Measurements from ENCODE around the gene KDR.

KDR gene

DNA sequence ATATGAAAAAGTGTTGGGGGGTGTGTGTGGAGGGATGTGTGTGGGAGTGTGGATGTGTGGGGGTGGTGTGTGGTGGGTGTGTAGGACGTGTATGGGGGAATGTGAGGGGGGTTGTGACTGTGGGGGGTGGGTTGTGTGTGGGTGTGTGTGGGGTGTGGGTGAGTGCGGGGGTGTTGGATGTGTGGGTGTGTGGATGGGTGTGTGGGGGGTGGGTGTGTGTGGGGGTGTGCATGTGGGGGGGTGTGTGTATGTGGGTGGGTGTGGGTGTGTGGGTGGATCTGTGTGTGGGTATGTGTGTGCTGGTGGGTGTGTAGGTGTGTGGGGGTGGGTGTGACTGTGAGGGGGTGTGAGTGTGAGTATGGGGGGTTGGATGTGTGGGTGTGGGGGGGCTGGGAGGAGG is 47.8 kb downstream of the KDR start:
- DNase-seq: no peak

GRCh38 chr4:55075823-55076716 is 49.3 kb downstream of the KDR start:
- DNase-seq: no peak

DNA sequence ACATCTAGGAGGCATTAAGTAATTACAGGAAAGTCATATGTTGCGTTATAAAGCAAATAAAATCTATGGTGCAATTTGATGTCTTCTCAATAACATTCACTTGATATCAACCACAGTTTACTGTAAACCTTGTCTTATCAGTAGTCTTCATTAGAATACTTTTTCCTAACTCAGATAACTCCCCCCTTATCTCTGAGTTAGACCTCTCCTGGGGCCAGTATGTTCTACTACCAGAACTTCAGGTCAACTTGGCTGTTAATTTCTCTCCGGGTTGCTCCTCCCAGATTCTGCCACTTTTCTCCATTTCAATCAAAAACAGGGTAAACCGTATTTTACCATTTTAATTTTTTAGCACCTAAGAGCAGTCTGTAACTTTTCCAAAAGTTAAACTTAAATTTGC is 50.0 kb downstream of the KDR start:
- no peak for DNase-seq

GRCh38 chr4:55074386-55074785 is 51.0 kb downstream of the KDR start:
- DNase-seq: no peak

- DNase-seq: no peak
Measured at GRCh38 chr4:55071951-55072350, 53.4 kb downstream of the KDR start.

- DNase-seq: no peak
Measured at GRCh38 chr4:55069248-55069647, 56.1 kb downstream of the KDR start.

- DNase-seq: no peak
Measured at GRCh38 chr4:55068522-55068921, 56.9 kb downstream of the KDR start.

DNA sequence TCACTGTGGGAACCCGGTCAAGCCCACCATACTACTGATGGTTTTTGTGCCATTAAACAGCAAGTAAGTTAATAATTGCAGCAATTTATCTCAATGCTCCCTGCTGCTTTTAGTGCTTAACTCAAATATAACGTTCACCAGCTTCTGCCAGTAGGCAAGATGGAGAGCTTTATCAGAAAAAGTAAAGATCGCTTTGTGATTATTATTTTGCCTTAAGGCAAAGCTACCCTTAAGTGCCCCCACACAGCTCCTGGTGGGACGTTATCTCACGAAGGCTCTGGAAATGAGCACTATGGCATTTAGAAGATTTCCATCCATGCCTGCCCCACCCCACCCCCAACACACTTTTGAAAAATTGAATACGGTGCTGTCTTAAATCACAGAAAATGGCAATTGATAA is 59.4 kb downstream of the KDR start:
- DNase-seq: no peak

DNA sequence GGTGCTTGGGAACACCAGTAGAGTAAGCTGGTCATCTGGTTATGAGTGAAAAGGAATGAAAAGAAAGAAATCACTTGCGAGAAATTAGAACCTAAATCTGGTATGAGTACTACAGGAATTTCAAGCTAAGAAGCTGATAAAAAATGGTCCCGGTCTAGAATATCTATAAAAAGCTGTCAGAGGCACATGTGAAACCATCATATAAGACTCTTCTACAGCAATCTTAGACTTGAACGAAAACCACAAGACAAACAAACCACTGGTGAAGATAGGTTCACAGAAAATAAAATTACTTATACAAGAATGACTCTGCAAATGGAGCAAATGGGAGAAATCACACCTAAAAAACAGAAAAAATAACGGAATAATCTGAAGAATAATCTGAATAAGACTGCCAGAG is 69.9 kb downstream of the KDR start:
- no peak for DNase-seq

GRCh38 chr4:55051532-55051931 is 73.9 kb downstream of the KDR start:
- DNase-seq: no peak

DNA sequence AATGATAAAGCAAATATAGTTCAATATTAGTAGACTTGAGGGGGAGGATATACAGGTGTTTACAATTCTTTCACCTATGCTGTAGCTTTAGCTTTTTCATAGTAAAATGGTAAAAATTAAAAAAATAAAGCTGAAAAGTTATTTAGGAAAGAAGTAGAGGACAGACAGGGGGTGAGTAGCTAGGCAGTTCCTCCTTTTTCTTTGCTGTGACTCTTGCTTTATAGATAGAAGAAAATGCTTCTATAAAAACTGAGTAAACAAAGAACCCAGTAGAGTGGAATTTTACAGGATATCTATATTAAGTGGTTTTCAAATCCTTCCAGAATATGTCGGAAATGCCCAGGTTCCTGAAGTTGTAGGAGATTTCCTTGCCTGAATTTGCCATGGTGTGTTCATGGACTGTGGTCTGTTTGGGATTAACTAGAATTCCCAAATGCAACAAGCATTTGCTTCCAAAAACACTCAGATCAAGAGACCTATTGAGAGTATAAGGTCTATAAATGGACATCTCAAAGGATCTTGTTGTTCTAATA is 74.9 kb downstream of the KDR start:
- no peak for DNase-seq

DNA sequence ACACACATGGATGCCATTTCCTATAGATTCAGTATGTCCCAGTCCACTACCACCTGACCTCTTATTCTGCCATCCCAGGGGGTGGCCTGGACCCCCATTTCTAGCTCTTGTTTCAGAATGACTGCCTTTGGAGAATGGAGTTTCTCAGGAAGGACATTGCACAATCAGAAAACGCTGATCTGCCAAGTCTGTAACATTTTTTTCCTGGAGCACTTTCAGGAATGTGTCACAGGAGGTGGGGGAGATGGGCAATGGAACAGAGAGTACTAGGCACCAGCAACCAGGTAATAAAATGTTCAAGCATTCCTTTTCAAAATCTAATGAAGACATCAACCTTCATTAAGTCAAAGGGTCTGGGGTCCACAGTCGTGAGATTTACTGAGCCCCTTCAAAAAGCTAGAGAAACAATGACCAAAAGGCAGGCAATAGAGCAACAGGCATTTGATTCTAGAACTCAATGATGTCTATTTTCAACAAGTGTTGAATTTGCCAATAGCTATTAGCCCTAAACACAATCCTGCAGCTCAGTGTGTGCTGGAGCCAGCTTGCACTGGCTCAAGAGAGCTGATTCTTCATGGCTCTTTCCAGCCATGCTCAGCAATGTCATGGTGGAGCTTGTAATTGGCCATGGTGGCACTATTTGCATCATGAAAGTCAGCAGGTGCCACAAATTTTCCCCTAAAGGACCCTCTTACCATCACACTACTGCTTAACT is 87.1 kb downstream of the KDR start:
- no peak for DNase-seq

- DNase-seq: no peak
Measured at GRCh38 chr4:55037728-55038127, 87.7 kb downstream of the KDR start.

DNA sequence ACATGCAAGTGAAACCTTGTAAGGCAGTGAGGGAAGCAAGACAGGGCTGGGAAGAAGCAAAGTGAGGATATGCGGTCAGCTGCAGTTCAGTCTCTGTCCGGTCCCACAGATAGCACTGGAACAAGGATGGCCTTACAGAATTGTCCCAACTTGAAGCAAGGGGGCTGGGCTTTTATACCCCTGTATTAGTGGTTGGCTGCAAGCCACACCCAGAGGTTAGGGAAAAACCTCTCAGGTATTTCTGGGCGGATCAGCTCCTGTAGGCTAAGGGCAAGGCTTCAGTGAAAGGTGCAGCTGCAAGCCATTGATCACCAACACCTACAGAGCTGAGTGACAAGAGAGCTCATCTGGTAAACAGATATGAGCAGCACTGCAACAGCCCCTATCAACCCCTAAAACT is 89.0 kb downstream of the KDR start:
- DNase-seq: no peak

DNA sequence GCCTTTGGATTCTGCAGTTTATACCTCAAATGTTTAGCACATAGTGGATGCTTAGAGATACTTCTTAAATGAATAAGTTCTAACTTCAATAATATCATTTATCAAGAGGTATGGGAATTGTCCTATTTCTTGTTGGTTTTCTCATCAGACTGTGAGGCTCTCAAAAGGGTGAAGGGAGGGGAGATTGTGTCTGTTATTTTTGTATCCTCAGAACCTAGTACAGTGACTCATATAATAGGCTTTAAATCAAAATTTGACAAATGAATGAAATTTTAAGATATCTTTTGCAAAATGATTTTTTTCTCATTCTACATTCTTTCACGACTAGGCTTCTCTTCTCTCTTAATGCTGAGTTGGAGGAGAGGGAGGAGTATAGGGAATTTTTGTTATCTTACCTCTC is 89.5 kb downstream of the KDR start:
- no peak for DNase-seq

DNA sequence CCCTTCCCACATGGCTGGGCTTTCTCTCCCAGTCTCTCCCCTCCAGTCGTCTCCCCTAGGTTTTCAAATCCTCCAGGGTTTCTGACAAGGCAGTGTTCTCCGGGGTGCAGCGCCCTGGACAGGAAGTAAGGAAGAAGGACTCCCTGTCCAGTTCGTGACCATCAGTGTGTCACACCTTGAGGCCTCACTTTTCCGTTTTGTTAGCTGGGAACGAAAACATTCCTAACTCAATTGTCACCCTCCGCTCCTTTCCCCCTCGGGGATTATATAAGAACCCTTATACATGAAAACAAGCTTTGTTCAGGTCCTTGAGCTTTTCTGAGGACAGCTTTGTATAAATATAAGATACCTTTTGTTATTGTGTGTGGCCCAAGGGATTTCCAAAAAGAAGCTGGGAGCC is 92.1 kb downstream of the KDR start:
- no peak for DNase-seq

DNA sequence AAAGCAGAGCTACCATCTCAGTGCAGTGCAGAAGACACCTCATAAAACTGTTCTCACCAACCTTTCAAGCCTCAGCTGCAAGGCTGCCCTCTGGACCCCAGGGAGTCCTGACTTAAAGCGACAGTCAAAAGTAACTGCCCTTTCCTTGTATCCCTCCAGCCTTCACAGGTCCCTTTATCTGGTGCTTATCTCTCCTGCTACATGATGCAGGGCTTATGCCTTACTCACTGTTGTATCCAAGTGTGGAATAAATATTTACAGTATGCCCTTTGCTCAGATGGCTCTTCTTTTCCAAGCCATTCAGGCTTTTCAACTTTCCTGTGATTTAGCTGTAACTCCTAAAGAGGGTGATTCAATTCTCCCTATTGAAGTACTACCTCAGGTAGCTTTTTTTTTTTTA is 92.6 kb downstream of the KDR start:
- DNase-seq: no peak

DNA sequence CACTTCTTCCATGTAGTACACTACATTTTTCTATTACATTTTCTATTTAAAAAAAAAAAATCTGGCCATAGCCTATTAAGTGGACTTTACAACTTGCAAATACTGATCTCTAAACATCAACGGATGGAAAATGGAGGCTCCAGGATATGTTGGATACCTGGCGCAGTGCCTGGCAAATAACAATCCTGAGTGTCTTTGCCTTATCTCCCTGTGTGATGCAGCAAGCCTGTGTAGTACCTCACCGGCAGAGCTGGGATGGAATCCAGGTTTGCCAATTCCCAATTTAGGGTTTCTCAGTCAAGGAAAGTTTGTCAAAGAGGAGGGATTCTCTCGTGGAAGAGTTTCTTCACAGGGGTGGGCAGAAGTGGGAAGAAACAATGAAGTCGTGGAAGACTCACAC is 93.2 kb downstream of the KDR start:
- no peak for DNase-seq

DNA sequence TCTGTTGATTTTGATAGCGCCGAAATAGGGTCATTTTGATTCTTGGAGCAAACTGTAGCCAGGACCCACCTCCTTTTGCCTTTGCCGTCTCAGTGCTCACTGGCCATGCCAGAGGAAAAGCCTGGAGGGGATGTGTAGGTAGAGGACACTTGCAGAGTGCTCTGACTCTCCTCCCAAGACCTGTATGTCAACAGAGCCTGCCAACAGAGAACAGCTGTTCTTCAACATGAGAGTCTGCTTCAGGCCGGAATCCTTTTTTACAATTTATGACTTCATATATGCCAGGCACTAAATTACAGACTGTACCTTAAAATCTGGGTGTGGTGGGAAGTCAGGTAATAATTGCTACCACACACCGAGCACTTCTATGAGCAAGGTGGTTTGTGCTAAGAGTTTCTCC is 94.2 kb downstream of the KDR start:
- no peak for DNase-seq

DNA sequence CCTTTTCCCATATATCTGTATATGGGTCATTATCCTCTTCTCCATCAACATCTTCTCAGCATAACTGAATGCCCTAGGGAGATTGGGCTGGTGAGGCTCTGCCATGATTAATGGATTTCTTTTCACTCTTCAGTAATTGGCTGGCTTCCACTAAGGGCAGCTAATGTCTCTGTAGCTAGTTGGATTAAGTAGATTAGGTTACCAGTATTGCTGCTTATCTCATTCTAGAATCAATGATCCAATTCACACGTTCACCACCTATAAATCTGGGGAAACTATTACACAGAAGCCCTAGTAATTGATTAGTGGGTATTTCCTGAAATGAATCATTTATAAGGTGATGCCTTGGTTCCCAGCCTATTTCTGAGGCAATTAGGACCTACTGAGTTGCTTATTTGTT is 94.8 kb downstream of the KDR start:
- no peak for DNase-seq

GRCh38 chr4:55029821-55030503 is 95.4 kb downstream of the KDR start:
- DNase-seq: no peak

GRCh38 chr4:55029321-55029720 is 96.1 kb downstream of the KDR start:
- no peak for DNase-seq
